ENCODE measurements around the gene SPAG5.

DNA sequence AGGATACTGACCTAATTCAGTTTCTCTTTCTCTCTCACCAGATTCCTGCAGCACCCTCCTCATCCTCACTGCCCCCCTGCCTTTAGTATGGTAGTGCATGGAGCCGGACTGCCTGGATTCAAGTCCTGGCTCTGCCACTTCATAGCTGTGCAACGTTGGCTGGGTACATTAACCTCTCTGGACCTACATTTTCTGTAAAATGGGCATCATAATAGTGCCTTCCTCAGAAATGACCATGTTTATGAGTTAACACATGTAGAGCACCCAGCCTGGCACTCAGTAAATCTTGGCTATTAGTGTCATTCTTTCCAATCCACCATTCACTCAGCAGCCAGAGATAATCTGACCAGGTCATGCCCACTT lies 53.7 kb downstream of the SPAG5 start:
- no peak for TF ChIP-seq EZH2 (IDR thresholded peaks at IDR 0.05; ENCODE audit: borderline replicate concordance, low read depth, low read length, poor library complexity, severe bottlenecking)
- TF ChIP-seq, protein P1, sequence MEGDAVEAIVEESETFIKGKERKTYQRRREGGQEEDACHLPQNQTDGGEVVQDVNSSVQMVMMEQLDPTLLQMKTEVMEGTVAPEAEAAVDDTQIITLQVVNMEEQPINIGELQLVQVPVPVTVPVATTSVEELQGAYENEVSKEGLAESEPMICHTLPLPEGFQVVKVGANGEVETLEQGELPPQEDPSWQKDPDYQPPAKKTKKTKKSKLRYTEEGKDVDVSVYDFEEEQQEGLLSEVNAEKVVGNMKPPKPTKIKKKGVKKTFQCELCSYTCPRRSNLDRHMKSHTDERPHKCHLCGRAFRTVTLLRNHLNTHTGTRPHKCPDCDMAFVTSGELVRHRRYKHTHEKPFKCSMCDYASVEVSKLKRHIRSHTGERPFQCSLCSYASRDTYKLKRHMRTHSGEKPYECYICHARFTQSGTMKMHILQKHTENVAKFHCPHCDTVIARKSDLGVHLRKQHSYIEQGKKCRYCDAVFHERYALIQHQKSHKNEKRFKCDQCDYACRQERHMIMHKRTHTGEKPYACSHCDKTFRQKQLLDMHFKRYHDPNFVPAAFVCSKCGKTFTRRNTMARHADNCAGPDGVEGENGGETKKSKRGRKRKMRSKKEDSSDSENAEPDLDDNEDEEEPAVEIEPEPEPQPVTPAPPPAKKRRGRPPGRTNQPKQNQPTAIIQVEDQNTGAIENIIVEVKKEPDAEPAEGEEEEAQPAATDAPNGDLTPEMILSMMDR (conservative IDR thresholded peaks at IDR 0.05; ENCODE audit: low read depth, low read length), result no peak

Data from A673 (cell line).